Type B pancreatic cell (in vitro differentiated cells): Measurements from ENCODE around the gene PWWP2B. TPM values are rescaled to one million over a fixed set of nuclear protein-coding genes. Genes with fewer than 3 reads are reported as not detected.

ENCODE experiments used
- DNase-seq: peaks from one replicate; pipeline ENCODE4 v3.0.0; 2021; ENCODE audit warnings: mixed read lengths; ENCODE audit not compliant: unreplicated experiment; ENCODE audit errors: extremely low spot score
- H3K27ac Mint-ChIP-seq: 2 replicates; pipeline ENCODE4 v1.8.0; 2021; ENCODE audit warnings: mild to moderate bottlenecking, mixed read lengths
- H3K27me3 Mint-ChIP-seq: 2 replicates; pipeline ENCODE4 v1.8.0; 2021; ENCODE audit warnings: mixed read lengths
- H3K36me3 Mint-ChIP-seq: 2 replicates; pipeline ENCODE4 v1.8.0; 2021; ENCODE audit warnings: mixed read lengths
- H3K4me1 Mint-ChIP-seq: one replicate; pipeline ENCODE4 v1.8.0; 2021; ENCODE audit warnings: mixed read lengths; ENCODE audit not compliant: unreplicated experiment
- H3K4me3 Mint-ChIP-seq: 2 replicates; pipeline ENCODE4 v1.8.0; 2021; ENCODE audit warnings: mild to moderate bottlenecking, mixed read lengths
- H3K9me3 Mint-ChIP-seq: 2 replicates; pipeline ENCODE4 v1.8.0; 2021; ENCODE audit warnings: mixed read lengths
- CTCF ChIP-seq: fragments of 200-600 bp; sonication (generic); conservative IDR thresholded peaks from 2 replicates; pipeline ENCODE4 v1.5.0; 2021; ENCODE audit warnings: antibody characterized with exemption, mild to moderate bottlenecking
- total RNA-seq: library from RNA; stranded (reverse); gene quantifications from 2 replicates; pipeline ENCODE4 v1.2.1, GENCODE V29; 2021; ENCODE audit warnings: low replicate concordance

The PWWP2B gene
- total RNA-seq, 1 donor from 2014 or later, result 22.6 TPM

GRCh38 chr10:132444877-132445351 is 47.9 kb downstream of the PWWP2B start:
- no peak for TF ChIP-seq CTCF
- Mint-ChIP-seq H3K4me3 (no peak overlapping the region), H3K27me3 (no peaks in the 10 kb centered on the region), H3K4me1 (peaks cover 21% of the 10 kb centered on the region), H3K27ac (peak overlapping the region; percentile 86), H3K9me3 (no peaks in the 10 kb centered on the region), H3K36me3 (peaks cover 4% of the 10 kb centered on the region)
- DNase-seq, result no peak

- TF ChIP-seq CTCF, result no peak
- no peaks in the 10 kb centered on the region for H3K9me3 Mint-ChIP-seq
- DNase-seq, result no peak
- H3K4me3 Mint-ChIP-seq, result no peak overlapping the region
- no peaks in the 10 kb centered on the region for H3K27me3 Mint-ChIP-seq
- H3K36me3 Mint-ChIP-seq, result peaks cover 4% of the 10 kb centered on the region
- H3K27ac Mint-ChIP-seq, result peak overlapping the region; percentile 86
- peaks cover 21% of the 10 kb centered on the region for H3K4me1 Mint-ChIP-seq
Measured at GRCh38 chr10:132445516-132446194, 48.7 kb downstream of the PWWP2B start.

- no peak for DNase-seq
- H3K27ac Mint-ChIP-seq, result peak overlapping the region; percentile 68
- no peaks in the 10 kb centered on the region for H3K9me3 Mint-ChIP-seq
- H3K36me3 Mint-ChIP-seq, result peaks cover 4% of the 10 kb centered on the region
- H3K4me3 Mint-ChIP-seq, result no peak overlapping the region
- no peaks in the 10 kb centered on the region for H3K27me3 Mint-ChIP-seq
- no peak for TF ChIP-seq CTCF
- peaks cover 21% of the 10 kb centered on the region for H3K4me1 Mint-ChIP-seq
Measured at GRCh38 chr10:132446195-132446581, 49.2 kb downstream of the PWWP2B start.

- H3K4me1 Mint-ChIP-seq, result peaks cover 20% of the 10 kb centered on the region
- TF ChIP-seq CTCF, result peak; percentile 64
- peak overlapping the region; percentile 68 for H3K27ac Mint-ChIP-seq
- H3K4me3 Mint-ChIP-seq, result no peak overlapping the region
- H3K9me3 Mint-ChIP-seq, result no peaks in the 10 kb centered on the region
- peaks cover 3% of the 10 kb centered on the region for H3K36me3 Mint-ChIP-seq
- no peaks in the 10 kb centered on the region for H3K27me3 Mint-ChIP-seq
- DNase-seq, result no peak
Measured at GRCh38 chr10:132446661-132447445, 49.9 kb downstream of the PWWP2B start.

GRCh38 chr10:132447446-132448247 is 50.6 kb downstream of the PWWP2B start:
- peaks cover 15% of the 10 kb centered on the region for H3K4me1 Mint-ChIP-seq
- TF ChIP-seq CTCF, result no peak
- DNase-seq, result no peak
- H3K4me3 Mint-ChIP-seq, result peak overlapping the region; percentile 51
- H3K27ac Mint-ChIP-seq, result peak overlapping the region; percentile 93
- no peaks in the 10 kb centered on the region for H3K9me3 Mint-ChIP-seq
- H3K27me3 Mint-ChIP-seq, result no peaks in the 10 kb centered on the region
- no peaks in the 10 kb centered on the region for H3K36me3 Mint-ChIP-seq
